ENCODE data around the gene COL18A1.

Gene COL18A1

DNA sequence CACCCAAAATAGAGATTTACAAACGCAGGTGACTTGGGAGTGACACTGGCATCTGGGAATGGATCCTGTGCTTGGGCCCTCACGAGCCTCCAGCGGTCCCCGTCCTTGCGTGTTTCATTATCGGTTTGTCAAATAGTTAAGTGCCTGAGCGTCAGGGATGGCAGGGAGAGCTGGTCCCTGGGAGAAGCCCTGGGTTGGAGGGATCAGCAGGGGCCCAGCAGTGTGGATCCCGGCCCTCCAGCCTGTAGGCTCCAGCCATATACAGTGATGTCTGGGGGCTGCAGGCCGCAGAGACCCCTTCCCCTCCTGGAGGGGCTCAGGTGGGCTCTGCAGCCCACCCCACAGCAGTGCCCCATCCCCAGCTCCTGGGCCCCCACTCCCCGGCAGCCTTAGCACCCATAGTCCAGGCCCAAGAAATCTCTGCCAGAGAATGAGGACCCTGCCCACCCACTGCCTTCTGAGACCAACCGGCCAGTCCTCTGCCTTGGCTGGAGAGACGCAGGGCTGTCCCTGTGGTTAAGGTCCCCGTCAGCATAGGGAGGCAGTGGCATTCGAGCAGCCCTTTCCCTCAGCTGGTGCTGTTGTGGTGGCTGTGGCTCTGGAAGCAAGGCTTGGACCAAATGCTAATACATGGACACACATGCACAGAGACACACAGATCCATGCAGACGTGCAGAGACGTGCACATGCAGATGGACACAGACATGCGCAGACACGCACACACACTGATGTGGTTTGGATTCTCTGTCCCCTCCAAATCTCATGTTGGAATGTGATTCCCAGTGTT, 139.7 kb downstream of the COL18A1 start (continued):
- TF ChIP-seq, protein P1, sequence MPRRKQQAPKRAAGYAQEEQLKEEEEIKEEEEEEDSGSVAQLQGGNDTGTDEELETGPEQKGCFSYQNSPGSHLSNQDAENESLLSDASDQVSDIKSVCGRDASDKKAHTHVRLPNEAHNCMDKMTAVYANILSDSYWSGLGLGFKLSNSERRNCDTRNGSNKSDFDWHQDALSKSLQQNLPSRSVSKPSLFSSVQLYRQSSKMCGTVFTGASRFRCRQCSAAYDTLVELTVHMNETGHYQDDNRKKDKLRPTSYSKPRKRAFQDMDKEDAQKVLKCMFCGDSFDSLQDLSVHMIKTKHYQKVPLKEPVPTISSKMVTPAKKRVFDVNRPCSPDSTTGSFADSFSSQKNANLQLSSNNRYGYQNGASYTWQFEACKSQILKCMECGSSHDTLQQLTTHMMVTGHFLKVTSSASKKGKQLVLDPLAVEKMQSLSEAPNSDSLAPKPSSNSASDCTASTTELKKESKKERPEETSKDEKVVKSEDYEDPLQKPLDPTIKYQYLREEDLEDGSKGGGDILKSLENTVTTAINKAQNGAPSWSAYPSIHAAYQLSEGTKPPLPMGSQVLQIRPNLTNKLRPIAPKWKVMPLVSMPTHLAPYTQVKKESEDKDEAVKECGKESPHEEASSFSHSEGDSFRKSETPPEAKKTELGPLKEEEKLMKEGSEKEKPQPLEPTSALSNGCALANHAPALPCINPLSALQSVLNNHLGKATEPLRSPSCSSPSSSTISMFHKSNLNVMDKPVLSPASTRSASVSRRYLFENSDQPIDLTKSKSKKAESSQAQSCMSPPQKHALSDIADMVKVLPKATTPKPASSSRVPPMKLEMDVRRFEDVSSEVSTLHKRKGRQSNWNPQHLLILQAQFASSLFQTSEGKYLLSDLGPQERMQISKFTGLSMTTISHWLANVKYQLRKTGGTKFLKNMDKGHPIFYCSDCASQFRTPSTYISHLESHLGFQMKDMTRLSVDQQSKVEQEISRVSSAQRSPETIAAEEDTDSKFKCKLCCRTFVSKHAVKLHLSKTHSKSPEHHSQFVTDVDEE (CRISPR knock-in tag; IDR thresholded peaks at IDR 0.05) = no peak
- TF ChIP-seq ZNF70 (CRISPR knock-in tag; IDR thresholded peaks at IDR 0.05) (no peak), TCF4 (CRISPR knock-in tag; IDR thresholded peaks at IDR 0.05; ENCODE audit: borderline replicate concordance) (no peak), ZNF8 (CRISPR knock-in tag; IDR thresholded peaks at IDR 0.05) (no peak)

DNA sequence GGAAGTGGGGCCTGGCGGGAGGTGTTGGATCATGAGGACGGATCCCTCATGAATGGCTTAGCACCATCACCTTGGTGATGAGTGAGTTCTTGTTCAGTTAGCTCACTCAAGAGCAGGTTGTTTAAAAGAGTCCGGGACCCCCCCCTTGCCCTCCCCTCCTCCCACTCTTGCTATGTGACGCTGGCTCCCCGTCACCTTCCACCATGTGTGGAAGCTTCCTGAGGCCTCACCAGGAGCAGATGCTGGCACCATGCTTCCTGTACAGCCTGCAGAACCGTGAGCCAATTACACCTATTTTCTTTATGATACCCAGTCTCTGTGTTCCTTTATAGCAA, 140.2 kb downstream of the COL18A1 start:
- no peak for ATAC-seq
- no peak for TF ChIP-seq ZFP30 (CRISPR knock-in tag; IDR thresholded peaks at IDR 0.05)
- TF ChIP-seq, protein P2, sequence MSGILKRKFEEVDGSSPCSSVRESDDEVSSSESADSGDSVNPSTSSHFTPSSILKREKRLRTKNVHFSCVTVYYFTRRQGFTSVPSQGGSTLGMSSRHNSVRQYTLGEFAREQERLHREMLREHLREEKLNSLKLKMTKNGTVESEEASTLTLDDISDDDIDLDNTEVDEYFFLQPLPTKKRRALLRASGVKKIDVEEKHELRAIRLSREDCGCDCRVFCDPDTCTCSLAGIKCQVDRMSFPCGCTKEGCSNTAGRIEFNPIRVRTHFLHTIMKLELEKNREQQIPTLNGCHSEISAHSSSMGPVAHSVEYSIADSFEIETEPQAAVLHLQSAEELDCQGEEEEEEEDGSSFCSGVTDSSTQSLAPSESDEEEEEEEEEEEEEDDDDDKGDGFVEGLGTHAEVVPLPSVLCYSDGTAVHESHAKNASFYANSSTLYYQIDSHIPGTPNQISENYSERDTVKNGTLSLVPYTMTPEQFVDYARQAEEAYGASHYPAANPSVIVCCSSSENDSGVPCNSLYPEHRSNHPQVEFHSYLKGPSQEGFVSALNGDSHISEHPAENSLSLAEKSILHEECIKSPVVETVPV (CRISPR knock-in tag; IDR thresholded peaks at IDR 0.05) = no peak
- no peak for TF ChIP-seq BACH2 (CRISPR knock-in tag; IDR thresholded peaks at IDR 0.05; ENCODE audit: borderline replicate concordance)
- no peak for TF ChIP-seq ESRRG (CRISPR knock-in tag; IDR thresholded peaks at IDR 0.05)
- TF ChIP-seq CSDC2 (CRISPR knock-in tag; IDR thresholded peaks at IDR 0.05) = no peak
- no peak for TF ChIP-seq ZFP3 (CRISPR knock-in tag; IDR thresholded peaks at IDR 0.05)
- no peak for TF ChIP-seq ZNF70 (CRISPR knock-in tag; IDR thresholded peaks at IDR 0.05)
- no peak for TF ChIP-seq RARB (CRISPR knock-in tag; IDR thresholded peaks at IDR 0.05)
- TF ChIP-seq GLIS3 (CRISPR knock-in tag; IDR thresholded peaks at IDR 0.05) = no peak
- TF ChIP-seq, protein P3, sequence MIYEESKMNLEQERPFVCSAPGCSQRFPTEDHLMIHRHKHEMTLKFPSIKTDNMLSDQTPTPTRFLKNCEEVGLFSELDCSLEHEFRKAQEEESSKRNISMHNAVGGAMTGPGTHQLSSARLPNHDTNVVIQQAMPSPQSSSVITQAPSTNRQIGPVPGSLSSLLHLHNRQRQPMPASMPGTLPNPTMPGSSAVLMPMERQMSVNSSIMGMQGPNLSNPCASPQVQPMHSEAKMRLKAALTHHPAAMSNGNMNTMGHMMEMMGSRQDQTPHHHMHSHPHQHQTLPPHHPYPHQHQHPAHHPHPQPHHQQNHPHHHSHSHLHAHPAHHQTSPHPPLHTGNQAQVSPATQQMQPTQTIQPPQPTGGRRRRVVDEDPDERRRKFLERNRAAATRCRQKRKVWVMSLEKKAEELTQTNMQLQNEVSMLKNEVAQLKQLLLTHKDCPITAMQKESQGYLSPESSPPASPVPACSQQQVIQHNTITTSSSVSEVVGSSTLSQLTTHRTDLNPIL (CRISPR knock-in tag; IDR thresholded peaks at IDR 0.05; ENCODE audit: low read depth) = no peak
- TF ChIP-seq TOX (CRISPR knock-in tag; IDR thresholded peaks at IDR 0.05; ENCODE audit: borderline replicate concordance) = no peak
- TF ChIP-seq PPARA (CRISPR knock-in tag; IDR thresholded peaks at IDR 0.05; ENCODE audit: borderline replicate concordance) = no peak
- no peak for TF ChIP-seq ISL1 (CRISPR knock-in tag; IDR thresholded peaks at IDR 0.05)
- no peak for TF ChIP-seq ZNF8 (CRISPR knock-in tag; IDR thresholded peaks at IDR 0.05)
- no peak for TF ChIP-seq ZC3H10 (CRISPR knock-in tag; IDR thresholded peaks at IDR 0.05)
- TF ChIP-seq, protein P4, sequence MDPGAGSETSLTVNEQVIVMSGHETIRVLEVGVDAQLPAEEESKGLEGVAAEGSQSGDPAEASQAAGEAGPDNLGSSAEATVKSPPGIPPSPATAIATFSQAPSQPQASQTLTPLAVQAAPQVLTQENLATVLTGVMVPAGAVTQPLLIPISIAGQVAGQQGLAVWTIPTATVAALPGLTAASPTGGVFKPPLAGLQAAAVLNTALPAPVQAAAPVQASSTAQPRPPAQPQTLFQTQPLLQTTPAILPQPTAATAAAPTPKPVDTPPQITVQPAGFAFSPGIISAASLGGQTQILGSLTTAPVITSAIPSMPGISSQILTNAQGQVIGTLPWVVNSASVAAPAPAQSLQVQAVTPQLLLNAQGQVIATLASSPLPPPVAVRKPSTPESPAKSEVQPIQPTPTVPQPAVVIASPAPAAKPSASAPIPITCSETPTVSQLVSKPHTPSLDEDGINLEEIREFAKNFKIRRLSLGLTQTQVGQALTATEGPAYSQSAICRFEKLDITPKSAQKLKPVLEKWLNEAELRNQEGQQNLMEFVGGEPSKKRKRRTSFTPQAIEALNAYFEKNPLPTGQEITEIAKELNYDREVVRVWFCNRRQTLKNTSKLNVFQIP (CRISPR knock-in tag; IDR thresholded peaks at IDR 0.05; ENCODE audit: borderline replicate concordance, low read depth) = no peak

DNA sequence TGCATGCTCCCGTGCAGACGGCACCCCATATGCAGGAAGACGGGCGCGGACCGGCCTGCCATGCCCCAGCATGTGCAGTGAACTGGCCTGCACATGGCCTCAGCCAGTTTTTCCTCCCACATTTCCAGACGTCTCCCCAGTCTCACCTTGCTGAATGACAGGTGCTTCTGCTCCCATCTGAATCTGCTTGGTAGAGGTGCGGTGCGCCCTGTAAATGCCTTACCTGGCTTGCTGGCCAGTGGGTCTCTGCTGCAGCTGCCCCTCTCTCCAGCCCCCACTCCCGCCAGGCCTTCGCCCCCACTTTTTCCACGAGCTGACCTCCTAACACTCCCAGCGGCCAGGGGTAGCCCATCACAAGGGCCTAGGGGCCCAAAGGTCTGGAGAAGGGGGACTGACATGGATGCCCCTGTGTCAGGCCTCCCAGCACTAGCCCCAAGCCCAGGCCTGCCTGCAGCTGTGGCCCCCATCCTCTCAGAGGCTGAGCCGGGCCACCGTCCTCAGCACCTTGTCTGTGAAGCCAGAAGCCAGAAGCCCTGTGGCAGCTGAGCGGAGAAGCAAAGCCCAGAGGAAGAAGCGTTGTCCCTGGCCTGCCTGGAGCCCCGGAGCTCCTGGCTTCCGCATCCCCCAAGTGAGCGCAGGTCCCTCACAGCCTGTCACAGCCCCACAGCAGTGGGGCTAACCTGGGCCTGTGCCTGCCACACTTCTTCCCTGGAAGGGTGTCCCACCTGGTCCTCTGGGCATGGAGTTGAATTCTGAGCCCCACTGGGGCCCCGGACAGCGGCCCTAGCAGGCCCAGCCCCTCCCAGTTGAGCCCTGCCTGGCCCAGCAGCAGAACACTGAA, 140.9 kb downstream of the COL18A1 start:
- no peak for TF ChIP-seq ZNF70 (CRISPR knock-in tag; IDR thresholded peaks at IDR 0.05)
- no peak for TF ChIP-seq ISL1 (CRISPR knock-in tag; IDR thresholded peaks at IDR 0.05)
- TF ChIP-seq, protein P4 (CRISPR knock-in tag; IDR thresholded peaks at IDR 0.05; ENCODE audit: borderline replicate concordance, low read depth) = no peak
- TF ChIP-seq RARB (CRISPR knock-in tag; IDR thresholded peaks at IDR 0.05) = no peak
- TF ChIP-seq ZFP3 (CRISPR knock-in tag; IDR thresholded peaks at IDR 0.05) = no peak
- TF ChIP-seq ZNF565 (CRISPR knock-in tag; conservative IDR thresholded peaks at IDR 0.05; ENCODE audit: low read depth) = no peak
- TF ChIP-seq, protein P2 (CRISPR knock-in tag; IDR thresholded peaks at IDR 0.05) = no peak
- TF ChIP-seq ARNTL (CRISPR knock-in tag; IDR thresholded peaks at IDR 0.05; ENCODE audit: borderline replicate concordance, low read depth) = no peak
- TF ChIP-seq, protein P3 (CRISPR knock-in tag; IDR thresholded peaks at IDR 0.05; ENCODE audit: low read depth) = no peak
- no peak for TF ChIP-seq BACH2 (CRISPR knock-in tag; IDR thresholded peaks at IDR 0.05; ENCODE audit: borderline replicate concordance)
- TF ChIP-seq SNAI2 (CRISPR knock-in tag; IDR thresholded peaks at IDR 0.05) = no peak
- no peak for TF ChIP-seq ZFP30 (CRISPR knock-in tag; IDR thresholded peaks at IDR 0.05)
- TF ChIP-seq ZC3H10 (CRISPR knock-in tag; IDR thresholded peaks at IDR 0.05) = no peak
- no peak for TF ChIP-seq TOX (CRISPR knock-in tag; IDR thresholded peaks at IDR 0.05; ENCODE audit: borderline replicate concordance)
- TF ChIP-seq CSDC2 (CRISPR knock-in tag; IDR thresholded peaks at IDR 0.05) = no peak
- no peak for TF ChIP-seq ZNF8 (CRISPR knock-in tag; IDR thresholded peaks at IDR 0.05)
- no peak for TF ChIP-seq ESRRG (CRISPR knock-in tag; IDR thresholded peaks at IDR 0.05)
- TF ChIP-seq GLIS3 (CRISPR knock-in tag; IDR thresholded peaks at IDR 0.05) = no peak
- TF ChIP-seq OSR1 (CRISPR knock-in tag; IDR thresholded peaks at IDR 0.05) = no peak
- ATAC-seq = no peak
